ENCODE results near the gene GCC2. TPM values are rescaled to one million over a fixed set of nuclear protein-coding genes. Genes with fewer than 3 reads are reported as not detected.
"Not testable (repeated sequence)": the region's sequence is repeated elsewhere in the genome, so short reads cannot be mapped to it uniquely, and the experiment has no call there.

GCC2 gene
- total RNA-seq, 1 donor from 2014 or later = 25.8 TPM

GRCh38 chr2:108446703-108447102 lies 2.3 kb upstream of the GCC2 start:
- DNase-seq (ENCODE audit: low read depth) = no peak
- no peak overlapping the region for H3K4me3 ChIP-seq (ENCODE audit: low read depth, low read length)
- TF ChIP-seq CTCF (conservative IDR thresholded peaks at IDR 0.05; ENCODE audit: low read depth, low read length) = no peak

- no peak for TF ChIP-seq CTCF (conservative IDR thresholded peaks at IDR 0.05; ENCODE audit: low read depth, low read length)
- no peak for DNase-seq (ENCODE audit: low read depth)
- peak overlapping the region; percentile 93 for H3K4me3 ChIP-seq (ENCODE audit: low read depth, low read length)
These were observed 894 bp upstream of the GCC2 start for GRCh38 chr2:108447947-108448677.

GRCh38 chr2:108449410-108450130 lies 564 bp downstream of the GCC2 start:
- TF ChIP-seq CTCF (conservative IDR thresholded peaks at IDR 0.05; ENCODE audit: low read depth, low read length) = no peak
- peak overlapping the region; percentile 93 for H3K4me3 ChIP-seq (ENCODE audit: low read depth, low read length)
- DNase-seq (ENCODE audit: low read depth) = no peak

DNA sequence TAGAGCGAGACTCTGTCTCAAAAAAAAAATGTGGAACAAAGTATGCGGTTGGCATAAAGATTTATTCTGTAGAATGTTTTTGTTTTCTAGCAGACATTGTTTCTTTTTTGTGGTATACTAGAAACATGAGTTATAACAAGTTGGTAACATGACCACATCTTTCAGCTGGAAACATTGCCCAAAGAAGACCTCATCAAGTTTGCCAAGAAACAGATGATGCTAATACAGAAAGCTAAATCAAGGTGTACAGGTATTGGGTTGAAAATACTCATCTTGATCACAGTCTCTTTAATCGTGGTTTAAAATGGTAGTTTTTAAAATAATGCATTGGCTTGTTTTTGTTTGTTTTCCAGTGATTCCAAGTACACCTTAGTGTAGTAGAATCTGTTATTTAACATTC lies 1.9 kb downstream of the GCC2 start:
- H3K4me3 ChIP-seq (ENCODE audit: low read depth, low read length) = no peak overlapping the region
- no peak for DNase-seq (ENCODE audit: low read depth)
- no peak for TF ChIP-seq CTCF (conservative IDR thresholded peaks at IDR 0.05; ENCODE audit: low read depth, low read length)

GRCh38 chr2:108451976-108452375 lies 3.0 kb downstream of the GCC2 start:
- no peak for TF ChIP-seq CTCF (conservative IDR thresholded peaks at IDR 0.05; ENCODE audit: low read depth, low read length)
- H3K4me3 ChIP-seq (ENCODE audit: low read depth, low read length) = no peak overlapping the region
- DNase-seq (ENCODE audit: low read depth) = no peak

DNA sequence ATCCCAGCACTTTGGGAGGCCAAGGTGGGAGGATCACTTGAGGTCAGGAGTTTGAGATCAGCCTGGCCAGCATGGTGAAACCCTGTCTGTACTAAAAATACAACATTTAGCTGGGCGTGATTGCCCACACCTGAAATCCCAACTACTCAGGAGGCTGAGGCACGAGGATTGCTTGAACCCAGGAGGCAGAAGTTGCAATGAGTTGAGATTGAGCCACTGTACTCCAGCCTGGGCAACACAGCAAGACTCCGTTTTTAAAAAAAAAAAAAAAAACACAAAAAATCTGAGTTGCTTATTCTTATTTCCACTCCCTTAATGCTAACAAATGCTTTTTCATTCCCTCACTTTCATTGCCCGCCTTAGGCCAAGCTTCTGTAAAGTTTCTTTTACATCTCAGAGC lies 4.5 kb downstream of the GCC2 start:
- H3K4me3 ChIP-seq (ENCODE audit: low read depth, low read length); DNase-seq (ENCODE audit: low read depth): not testable (repeated sequence)

DNA sequence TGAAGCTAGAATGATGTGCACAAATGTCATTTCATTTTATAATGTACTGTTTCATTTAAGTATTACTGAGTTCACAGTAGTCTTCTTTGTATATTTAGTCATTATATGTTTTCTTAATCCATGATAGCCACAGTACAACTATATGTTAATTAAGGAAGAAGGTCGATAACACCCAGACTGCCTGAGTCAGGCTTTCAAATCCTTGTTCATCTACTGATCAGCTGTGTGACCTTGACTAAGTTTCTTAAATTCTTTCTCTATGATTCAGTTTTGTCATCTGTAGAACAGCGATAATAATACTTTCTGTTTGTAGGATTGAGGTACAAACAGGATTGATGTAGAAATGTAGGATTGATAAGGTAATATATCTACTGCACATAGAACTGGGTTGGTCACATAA lies 5.4 kb downstream of the GCC2 start:
- no peak for DNase-seq (ENCODE audit: low read depth)
- no peak for TF ChIP-seq CTCF (conservative IDR thresholded peaks at IDR 0.05; ENCODE audit: low read depth, low read length)
- no peak overlapping the region for H3K4me3 ChIP-seq (ENCODE audit: low read depth, low read length)

Measured in epithelial cell of proximal tubule (primary cell).